H1 (cell line): Measurements from ENCODE around the gene CTBP2. TPM values are rescaled to one million over a fixed set of nuclear protein-coding genes. Genes with fewer than 3 reads are reported as not detected.

Experiments used
- CTCF ChIA-PET: fragments of 300-600 bp; sonication (Branson Sonifier 250); formaldehyde crosslinking; loops from one replicate; lab custom pipeline; 2021; ENCODE audit not compliant: partially characterized antibody; lab: Charles Lee
- POLR2A ChIA-PET: fragments of 300-600 bp; sonication (Branson Sonifier 250); formaldehyde crosslinking; loops from one replicate; lab custom pipeline; 2021; ENCODE audit warnings: inconsistent platforms; ENCODE audit not compliant: partially characterized antibody; lab: Charles Lee
- DNase-seq, 2 experiments: peaks; one replicate each; pipeline versions ENCODE4 v3.0.0 to v3.0.0-alpha.2; 2010 to 2022; ENCODE audit warnings: low spot score in 2 of 2, low read depth in 1 of 2, mixed read lengths in 1 of 2
- FAIRE-seq: peaks from 2 replicates; lab custom pipeline; 2011; peaks lifted over from hg19 to GRCh38; lab: Jason Lieb, UNC
- H2AFZ ChIP-seq: 2 replicates; pipeline ENCODE4 v1.8.1; 2012; ENCODE audit warnings: low read length, inconsistent platforms
- H2AK5ac ChIP-seq: 2 replicates; pipeline ENCODE4 v1.6.1; 2013; ENCODE audit warnings: low read depth, low read length
- H2BK120ac ChIP-seq: replicated peaks from 2 replicates; pipeline ENCODE3; 2013; ENCODE audit warnings: low read depth, low read length, inconsistent platforms
- H2BK12ac ChIP-seq: 2 replicates; pipeline ENCODE4 v1.6.1; 2013; ENCODE audit warnings: low read depth, low read length
- H2BK15ac ChIP-seq: 2 replicates; pipeline ENCODE4 v1.6.1; 2013; ENCODE audit warnings: low read length
- H2BK20ac ChIP-seq: 2 replicates; pipeline ENCODE4 v1.6.1; 2013; ENCODE audit warnings: low read length
- H2BK5ac ChIP-seq: 2 replicates; pipeline ENCODE4 v1.6.1; 2013; ENCODE audit warnings: low read depth, low read length
- H3K14ac ChIP-seq: 2 replicates; pipeline ENCODE4 v1.6.1; 2013; ENCODE audit warnings: inconsistent platforms; ENCODE audit not compliant: insufficient read length
- H3K18ac ChIP-seq: 2 replicates; pipeline ENCODE4 v1.6.1; 2013; ENCODE audit warnings: low read length; ENCODE audit errors: extremely low read depth
- H3K23ac ChIP-seq: 2 replicates; pipeline ENCODE4 v1.6.1; 2013; ENCODE audit warnings: inconsistent platforms; ENCODE audit not compliant: insufficient read length
- H3K23me2 ChIP-seq: 2 replicates; pipeline ENCODE4 v1.6.1; 2013; ENCODE audit warnings: low read depth, low read length
- H3K27ac ChIP-seq: 2 replicates; pipeline ENCODE4 v1.6.1; 2011; ENCODE audit warnings: low read depth, low read length, inconsistent platforms
- H3K27me3 ChIP-seq, 4 experiments: replicated peaks in 1 of 4; 1 replicate in 1 of 4; 2 replicates in 3 of 4; pipeline versions ENCODE4 v1.6.1 to v1.8.1; 2011 to 2013; ENCODE audit warnings: low read length in 3 of 4, mild to moderate bottlenecking in 3 of 4, inconsistent platforms in 2 of 4, mixed read lengths in 2 of 4, moderate library complexity in 1 of 4; ENCODE audit not compliant: control insufficient read depth in 3 of 4, insufficient read depth in 3 of 4; ENCODE audit errors: extremely low read depth in 1 of 4
- H3K36me3 ChIP-seq, 4 experiments: 2 replicates each; pipeline versions ENCODE4 v1.6.1 to v1.8.1; 2011 to 2013; ENCODE audit warnings: mild to moderate bottlenecking in 4 of 4, low read length in 3 of 4, moderate library complexity in 2 of 4, control low read depth in 1 of 4, inconsistent platforms in 1 of 4; ENCODE audit not compliant: insufficient read depth in 4 of 4, control insufficient read depth in 2 of 4
- H3K4ac ChIP-seq: replicated peaks from 2 replicates; pipeline ENCODE3; 2013; ENCODE audit warnings: low read length, low read depth, mixed read lengths, inconsistent platforms; ENCODE audit not compliant: insufficient read length
- H3K4me1 ChIP-seq, 4 experiments: replicated peaks in 1 of 4; 1 replicate in 1 of 4; 2 replicates in 3 of 4; pipeline versions ENCODE4 v1.6.1 to v1.8.1; 2011 to 2013; ENCODE audit warnings: low read length in 3 of 4, inconsistent platforms in 2 of 4, mixed read lengths in 1 of 4; ENCODE audit not compliant: insufficient read depth in 4 of 4, control insufficient read depth in 3 of 4
- H3K4me2 ChIP-seq, 2 experiments: 2 replicates each; pipeline versions ENCODE4 v1.6.1 to v1.8.1; 2011 to 2013; ENCODE audit warnings: low read depth in 2 of 2, low read length in 2 of 2, control low read depth in 1 of 2, inconsistent platforms in 1 of 2, mild to moderate bottlenecking in 1 of 2; ENCODE audit not compliant: insufficient read depth in 1 of 2
- H3K4me3 ChIP-seq, 4 experiments: fragments of 200-600, 300-600 bp in 1 of 4; sonication (generic), shearing (Covaris generic), sonication (Bioruptor Twin) in 1 of 4; 2 replicates each; pipeline versions ENCODE4 v1.5.1 to v1.8.1; 2011 to 2016; ENCODE audit warnings: low read length in 4 of 4, low read depth in 3 of 4, control low read depth in 2 of 4, inconsistent platforms in 2 of 4, mild to moderate bottlenecking in 2 of 4, mixed read lengths in 1 of 4, moderate library complexity in 1 of 4; ENCODE audit not compliant: insufficient read depth in 2 of 4; ENCODE audit errors: extremely low read depth in 1 of 4
- H3K56ac ChIP-seq: replicated peaks from 2 replicates; pipeline ENCODE3; 2013; ENCODE audit warnings: low read depth, mild to moderate bottlenecking, mixed read lengths, low read length, inconsistent platforms; ENCODE audit not compliant: insufficient read length
- H3K79me1 ChIP-seq: 2 replicates; pipeline ENCODE4 v1.6.1; 2013; ENCODE audit warnings: low read depth, low read length, control low read depth
- H3K79me2 ChIP-seq, 2 experiments: 2 replicates each; pipeline versions ENCODE4 v1.6.1 to v1.8.1; 2012 to 2013; ENCODE audit warnings: low read length in 2 of 2, mild to moderate bottlenecking in 2 of 2, inconsistent platforms in 1 of 2; ENCODE audit not compliant: insufficient read depth in 2 of 2, control insufficient read depth in 1 of 2
- H3K9ac ChIP-seq, 4 experiments: replicated peaks in 1 of 4; 1 replicate in 1 of 4; 2 replicates in 3 of 4; pipeline versions ENCODE4 v1.6.1 to v1.8.1; 2011 to 2013; ENCODE audit warnings: low read depth in 3 of 4, low read length in 3 of 4, control low read depth in 2 of 4, mild to moderate bottlenecking in 2 of 4, moderate library complexity in 2 of 4, inconsistent platforms in 1 of 4; ENCODE audit errors: extremely low read depth in 1 of 4
- H3K9me3 ChIP-seq, 2 experiments: 2 replicates each; pipeline versions ENCODE4 v1.6.1 to v1.8.1; 2012 to 2013; ENCODE audit warnings: mild to moderate bottlenecking in 2 of 2, moderate library complexity in 2 of 2, control low read depth in 1 of 2, inconsistent platforms in 1 of 2, low read depth in 1 of 2, low read length in 1 of 2, mixed read lengths in 1 of 2; ENCODE audit not compliant: insufficient read depth in 2 of 2
- H4K20me1 ChIP-seq, 2 experiments: replicated peaks in 1 of 2; 2 replicates each; pipeline versions ENCODE3 to v1.8.1; 2011 to 2013; ENCODE audit warnings: inconsistent platforms in 2 of 2, low read length in 2 of 2, mild to moderate bottlenecking in 1 of 2; ENCODE audit not compliant: insufficient read depth in 2 of 2, control insufficient read depth in 1 of 2
- H4K5ac ChIP-seq: 2 replicates; pipeline ENCODE4 v1.6.1; 2013; ENCODE audit warnings: low read length, low read depth, mixed read lengths, inconsistent platforms; ENCODE audit not compliant: insufficient read length
- H4K8ac ChIP-seq: 2 replicates; pipeline ENCODE4 v1.8.0; 2013; ENCODE audit warnings: mild to moderate bottlenecking, moderate library complexity, low read length, inconsistent platforms; ENCODE audit not compliant: insufficient read depth; ENCODE audit errors: extremely low read depth
- H4K91ac ChIP-seq: replicated peaks from 2 replicates; pipeline ENCODE3; 2013; ENCODE audit warnings: low read length, mixed read lengths, inconsistent platforms; ENCODE audit not compliant: insufficient read length
- HDAC6 ChIP-seq: IDR thresholded peaks from one replicate; pipeline ENCODE4 v1.7.1; 2012; ENCODE audit warnings: low read depth, mild to moderate bottlenecking, inconsistent platforms, low read length, moderate library complexity
- POLR2AphosphoS5 ChIP-seq: IDR thresholded peaks from 2 replicates; pipeline ENCODE4 v1.6.1; 2011; ENCODE audit warnings: low read depth, low read length
- WGBS, 2 experiments: shearing (Covaris generic) in 1 of 2; methylation state at CpG; one replicate each; pipeline versions ENCODE4 v1.1.6 to v1.1.7; 2013 to 2015; ENCODE audit warnings: low lambda C conversion rate in 2 of 2, mixed read lengths in 2 of 2, inconsistent platforms in 1 of 2, low coverage in 1 of 2, missing lambda C conversion rate in 1 of 2; ENCODE audit not compliant: insufficient replicate concordance in 2 of 2, insufficient coverage in 1 of 2, insufficient read length in 1 of 2; ENCODE audit errors: extremely low coverage in 1 of 2, missing lambda C conversion rate in 1 of 2; 5-methylcytosine and 5-hydroxymethylcytosine counted together
- polyA plus RNA-seq, 7 experiments: library from polyadenylated mRNA; depleted of rRNA in 3 of 7; stranded (reverse) in 5 of 7; unstranded in 2 of 7; fragments of >200 nt in 5 of 7; fragments of 200-250 nt in 2 of 7; gene quantifications; 1 replicate in 5 of 7; 2 replicates in 1 of 7; 4 replicates in 1 of 7; pipeline versions ENCODE4 v1.2.1 to v1.2.3, GENCODE V29; 2011 to 2013; ENCODE audit warnings: missing spikeins in 2 of 7, mixed read lengths in 2 of 7
- total RNA-seq: library from RNA; stranded (reverse); fragmentation: NEBNext Ultra II Directional; extraction: Animal tissue kit (Norgen Biotek cat#: 25700); gene quantifications from 2 replicates; pipeline ENCODE4 v1.2.1, GENCODE V29; 2021

Gene CTBP2
- total and polyA plus RNA-seq, 2 of the 8 experiments (the other 6 are each of a cell fraction or from before 2014, with no cell fraction given): 208 to 221 TPM

- no peaks in the 10 kb centered on the region for H3K27me3 ChIP-seq
- H3K36me3 ChIP-seq: peaks cover 0 to 47% (median 4%) of the 10 kb centered on the region in 4 experiments; a peak in 6 of 8 replicates
- 0 out of 2 replicates have a peak overlapping the region, but pooled peaks have one; percentile 45 for H2AK5ac ChIP-seq
- H2BK5ac ChIP-seq: peak overlapping the region; percentile 98; the same call in 1 of the 2 replicates
- no peak overlapping the region for H2BK20ac ChIP-seq
- peaks cover 73 to 97% of the 10 kb centered on the region in 2 experiments for H3K79me2 ChIP-seq
- H4K91ac ChIP-seq: no peak overlapping the region
- no peak overlapping the region for H3K56ac ChIP-seq
- peak overlapping the region; percentile 30; the same call in 1 of the 2 replicates for H3K27ac ChIP-seq
- peak overlapping the region in 1 of 4 experiments; percentile 16; a peak in 1 of 8 replicates for H3K4me3 ChIP-seq
- H3K18ac ChIP-seq: 0 out of 2 replicates have a peak overlapping the region, but pooled peaks have one; percentile 25
- H3K79me1 ChIP-seq: peaks cover 12% of the 10 kb centered on the region
- no peak overlapping the region for H3K23ac ChIP-seq
- no peak overlapping the region for H2BK12ac ChIP-seq
- TF ChIP-seq HDAC6: no peak
- peak; percentile 52; the same call in 1 of the 2 replicates for TF ChIP-seq POLR2AphosphoS5
- peak overlapping the region; percentile 50 to 79; a peak in 3 of 4 replicates for H3K4me2 ChIP-seq
- FAIRE-seq: no peak
- no peak for DNase-seq
- H2AFZ ChIP-seq: no peak overlapping the region
- no peak overlapping the region for H2BK15ac ChIP-seq
- POLR2A ChIA-PET: interaction anchor here (0.6 to 3.9 kb wide), 13 partner anchors 8 to 157 kb away, joined by 3 to 22 read pairs (median 3); partner anchors contain the start of gene CTBP2
- peaks cover 47 to 48% of the 10 kb centered on the region in 2 experiments for H4K20me1 ChIP-seq
- H3K9me3 ChIP-seq: no peaks in the 10 kb centered on the region
- 89% methylated on average over 12 of the region's 12 CpGs; no CpG with 5 or more reads in 1 of the 2 experiments for WGBS, 2 experiments
- CTCF ChIA-PET: interaction anchor here (1.0 to 2.0 kb wide), 3 partner anchors 13 to 83 kb away, joined by 3 to 6 read pairs (median 5); no protein-coding TSS in a partner anchor
- peaks cover 42 to 67% (median 54%) of the 10 kb centered on the region in 4 experiments for H3K4me1 ChIP-seq
- H3K14ac ChIP-seq: no peak overlapping the region
- peaks cover 3% of the 10 kb centered on the region for H3K23me2 ChIP-seq
- no peak overlapping the region; a peak in 1 of 7 replicates for H3K9ac ChIP-seq
- no peak overlapping the region for H4K5ac ChIP-seq
- H4K8ac ChIP-seq: no peak overlapping the region; the same call in 1 of the 2 replicates
- H3K4ac ChIP-seq: no peak overlapping the region
- H2BK120ac ChIP-seq: no peak overlapping the region
These were observed 11.2 kb downstream of the CTBP2 start for GRCh38 chr10:125149036-125149679.
